Omental fat pad (tissue), 4 donors: ENCODE results near the gene LILRA1. TPM values are rescaled to one million over a fixed set of nuclear protein-coding genes. Genes with fewer than 3 reads are reported as not detected.
"Not testable (repeated sequence)": the region's sequence is repeated elsewhere in the genome, so short reads cannot be mapped to it uniquely, and the experiment has no call there.

Experiments
- ATAC-seq: fragments of 150-250 bp; one replicate; pipeline ENCODE4 v1.9.1; 2016; ENCODE audit warnings: mild to moderate bottlenecking, moderate library complexity; ENCODE audit not compliant: low FRiP score
- DNase-seq: peaks from one replicate; pipeline ENCODE4 v3.0.0-alpha.2; 2019; ENCODE audit warnings: low spot score
- total RNA-seq, 4 donors: library from RNA; depleted of rRNA; stranded (reverse); fragments of >200 nt; gene quantifications; one replicate each; pipeline ENCODE4 v1.1.0, GENCODE V29; 2016
- TF ChIP-seq, protein P1 (sequence below), 3 donors: fragments of 450-650 bp; IDR thresholded peaks; one replicate each; pipeline ENCODE4 v1.5.1; 2016 to 2017; ENCODE audit warnings: antibody characterized with exemption in 3 of 3, mild to moderate bottlenecking in 3 of 3, moderate library complexity in 2 of 3

The LILRA1 gene
- total RNA-seq, 4 donors from 2014 or later = 0.65 to 7.1 (median 2.5) TPM

- DNase-seq (no peak), ATAC-seq (no peak)
- TF ChIP-seq, protein P1, sequence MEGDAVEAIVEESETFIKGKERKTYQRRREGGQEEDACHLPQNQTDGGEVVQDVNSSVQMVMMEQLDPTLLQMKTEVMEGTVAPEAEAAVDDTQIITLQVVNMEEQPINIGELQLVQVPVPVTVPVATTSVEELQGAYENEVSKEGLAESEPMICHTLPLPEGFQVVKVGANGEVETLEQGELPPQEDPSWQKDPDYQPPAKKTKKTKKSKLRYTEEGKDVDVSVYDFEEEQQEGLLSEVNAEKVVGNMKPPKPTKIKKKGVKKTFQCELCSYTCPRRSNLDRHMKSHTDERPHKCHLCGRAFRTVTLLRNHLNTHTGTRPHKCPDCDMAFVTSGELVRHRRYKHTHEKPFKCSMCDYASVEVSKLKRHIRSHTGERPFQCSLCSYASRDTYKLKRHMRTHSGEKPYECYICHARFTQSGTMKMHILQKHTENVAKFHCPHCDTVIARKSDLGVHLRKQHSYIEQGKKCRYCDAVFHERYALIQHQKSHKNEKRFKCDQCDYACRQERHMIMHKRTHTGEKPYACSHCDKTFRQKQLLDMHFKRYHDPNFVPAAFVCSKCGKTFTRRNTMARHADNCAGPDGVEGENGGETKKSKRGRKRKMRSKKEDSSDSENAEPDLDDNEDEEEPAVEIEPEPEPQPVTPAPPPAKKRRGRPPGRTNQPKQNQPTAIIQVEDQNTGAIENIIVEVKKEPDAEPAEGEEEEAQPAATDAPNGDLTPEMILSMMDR (IDR thresholded peaks at IDR 0.05) = no peak
These were observed 38.5 kb upstream of the LILRA1 start for GRCh38 chr19:54554896-54555295.

DNA sequence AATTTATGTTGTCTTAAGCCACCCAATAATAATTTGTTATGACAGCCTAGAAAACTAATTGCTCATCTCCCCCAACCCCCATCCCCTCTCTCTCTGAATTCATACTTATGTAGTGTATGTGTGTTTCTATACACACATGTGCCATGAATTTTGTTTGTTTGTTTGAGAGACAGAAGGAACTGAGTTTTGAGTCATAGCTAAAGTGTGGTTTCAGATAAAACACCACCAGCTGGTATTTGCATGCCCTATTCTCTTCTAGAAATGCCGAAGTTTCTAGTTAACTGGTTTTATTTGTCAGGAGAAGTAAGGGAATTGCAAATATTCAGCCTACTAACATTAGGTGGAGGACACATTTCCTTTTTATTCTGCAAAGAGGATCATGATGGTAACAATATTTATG lies 37.2 kb upstream of the LILRA1 start:
- DNase-seq = no peak

DNA sequence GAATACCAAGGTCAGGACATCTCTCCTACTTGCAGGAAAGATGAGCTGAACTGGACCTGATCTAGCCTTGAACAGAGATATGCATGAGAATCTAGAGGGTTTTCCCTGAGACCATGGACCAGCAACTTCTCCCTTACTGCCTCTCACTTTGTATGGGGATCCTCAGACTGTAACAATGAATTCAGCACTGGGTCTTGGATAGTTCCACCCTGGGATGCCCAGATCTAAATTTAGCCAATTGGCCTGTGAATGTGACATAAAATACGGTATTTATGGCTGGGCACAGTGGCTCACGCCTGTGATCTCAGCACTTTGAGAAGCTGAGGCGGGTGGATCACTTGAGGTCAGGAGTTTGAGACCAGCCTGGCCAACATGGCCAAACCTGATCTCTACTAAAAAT lies 35.1 kb upstream of the LILRA1 start:
- DNase-seq (no peak), ATAC-seq (no peak)

More for the DNA sequence above, 37.2 kb upstream of the LILRA1 start:
- no peak for ATAC-seq
- TF ChIP-seq, protein P1 (IDR thresholded peaks at IDR 0.05) = no peak

DNA sequence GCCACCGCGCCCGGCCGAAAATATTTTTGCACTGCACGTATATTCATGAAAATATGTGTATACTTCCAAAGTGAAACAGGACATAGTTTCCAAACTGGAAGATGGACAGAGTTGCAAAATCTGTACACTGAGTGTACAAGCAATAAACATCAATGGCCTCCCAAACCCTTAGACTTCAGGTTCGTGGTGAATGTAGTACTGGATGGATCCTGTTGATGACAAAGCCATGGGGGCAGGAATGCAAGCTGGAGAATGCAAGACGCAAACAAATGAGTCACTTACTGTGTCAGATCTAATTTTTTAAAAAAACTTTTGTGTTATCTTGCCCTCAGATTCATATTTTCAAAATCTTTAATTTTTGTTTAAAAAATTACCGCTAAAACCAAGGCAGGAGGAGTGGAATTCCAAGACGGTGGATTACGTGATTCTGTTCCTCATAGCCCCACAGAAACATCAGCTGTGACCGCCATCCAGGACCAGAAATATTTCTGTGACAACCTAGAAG lies 32.5 kb upstream of the LILRA1 start:
- no peak for DNase-seq
- TF ChIP-seq, protein P1 (IDR thresholded peaks at IDR 0.05) = no peak
- ATAC-seq = no peak

More for the DNA sequence above, 35.1 kb upstream of the LILRA1 start:
- TF ChIP-seq, protein P1 (IDR thresholded peaks at IDR 0.05) = no peak

DNA sequence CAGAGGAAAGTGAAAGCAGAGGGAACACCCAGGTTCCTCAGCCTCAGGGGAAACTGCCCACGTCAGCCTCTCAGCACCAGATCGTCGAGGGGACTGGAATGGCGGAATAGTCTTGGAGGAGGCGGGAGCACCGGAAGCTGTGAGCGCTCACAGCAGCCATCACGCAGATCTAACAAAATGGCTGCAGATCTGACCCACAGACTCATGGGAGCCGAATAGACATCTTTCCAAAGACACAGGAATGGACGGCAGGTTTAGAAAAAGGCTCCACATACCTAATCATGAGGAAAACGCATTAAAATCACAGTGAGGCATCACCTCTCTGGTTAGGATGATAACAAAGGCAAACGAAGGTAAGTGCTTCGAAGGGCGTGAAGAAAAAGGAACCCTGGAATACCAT lies 31.6 kb upstream of the LILRA1 start:
- ATAC-seq (no peak), DNase-seq (no peak)
- TF ChIP-seq, protein P1 (IDR thresholded peaks at IDR 0.05) = no peak

DNA sequence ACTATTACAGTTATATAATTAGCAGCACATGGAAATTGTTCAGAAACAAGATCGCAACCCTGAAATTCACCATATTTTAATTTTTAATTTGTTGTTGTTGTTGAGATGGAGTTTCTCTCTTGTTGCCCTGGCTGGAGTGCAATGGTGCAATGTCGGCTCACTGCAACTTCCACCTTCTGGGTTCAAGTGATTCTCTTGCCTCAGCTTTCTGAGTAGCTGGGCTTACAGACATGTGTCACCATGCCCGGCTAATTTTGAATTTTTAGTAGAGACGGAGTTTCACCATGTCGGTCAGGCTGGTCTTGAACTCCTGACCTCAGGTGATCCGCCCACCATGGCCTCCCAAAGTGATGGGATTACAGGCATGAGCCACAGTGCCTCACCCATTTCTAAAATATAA lies 30.2 kb upstream of the LILRA1 start:
- ATAC-seq, DNase-seq: not testable (repeated sequence)

DNA sequence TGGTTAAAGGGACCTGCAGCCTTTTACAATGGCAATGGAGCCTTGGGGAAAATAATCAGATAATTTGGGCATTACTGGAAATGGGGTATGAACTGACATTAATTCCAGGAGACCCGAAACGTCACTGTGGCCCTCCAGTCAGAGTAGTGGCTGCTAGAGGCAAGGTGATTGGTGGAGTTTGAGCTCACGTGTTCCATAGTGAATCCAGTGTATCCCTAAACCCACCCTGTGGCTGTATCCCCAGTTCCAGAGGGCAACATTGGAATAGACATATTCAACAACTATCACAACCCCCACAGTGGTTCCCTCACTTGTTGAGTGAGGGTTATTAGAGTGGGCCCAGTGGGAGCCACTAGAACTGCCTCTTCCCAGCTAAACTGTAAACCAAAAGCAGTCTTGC lies 23.1 kb upstream of the LILRA1 start:
- DNase-seq (no peak), ATAC-seq (no peak)
- TF ChIP-seq, protein P1 (IDR thresholded peaks at IDR 0.05) = no peak

GRCh38 chr19:54571715-54572615 lies 21.5 kb upstream of the LILRA1 start:
- ATAC-seq, DNase-seq: not testable (repeated sequence)
